IMR-90 (cell line): ENCODE measurements around the gene MMP3. TPM values are rescaled to one million over a fixed set of nuclear protein-coding genes. Genes with fewer than 3 reads are reported as not detected.

Experiments used
- ATAC-seq: fragments of 200-7000 bp; cut with Tn5 transposase; 2 replicates; pipeline ENCODE4 v1.9.1; 2020; ENCODE audit warnings: low read depth, mild to moderate bottlenecking, moderate library complexity
- BruUV-seq: library from RNA; stranded (reverse); fragments of 400-500 nt; replicated peaks from 2 replicates; lab custom pipeline; 2021; lab: Mats Ljungman, UMichigan
- CTCF ChIA-PET: fragments of 300-600 bp; formaldehyde crosslinking; extraction: SDS; loops from one replicate; lab custom pipeline; 2021; ENCODE audit warnings: antibody characterized with exemption; lab: Yijun Ruan, JAX
- POLR2A ChIA-PET: fragments of 300-600 bp; sonication (Branson Sonifier 250); formaldehyde crosslinking; loops from one replicate; lab custom pipeline; 2022; ENCODE audit warnings: antibody characterized with exemption; ENCODE audit not compliant: unreplicated experiment; lab: Charles Lee
- DNase-seq: peaks from one replicate; pipeline ENCODE4 v3.0.0; 2013
- H2AFZ ChIP-seq: replicated peaks from 2 replicates; pipeline ENCODE3; 2013; ENCODE audit warnings: low read length, mild to moderate bottlenecking; ENCODE audit not compliant: poor library complexity
- H2AK5ac ChIP-seq: 2 replicates; pipeline ENCODE4 v1.6.1; 2013; ENCODE audit warnings: low read depth, low read length, inconsistent platforms
- H2AK9ac ChIP-seq: replicated peaks from 2 replicates; pipeline ENCODE3; 2013; ENCODE audit warnings: mild to moderate bottlenecking, low read depth, low read length, moderate library complexity; ENCODE audit not compliant: poor library complexity
- H2BK120ac ChIP-seq: 2 replicates; pipeline ENCODE4 v1.6.1; 2013; ENCODE audit warnings: low read depth, low read length, inconsistent platforms
- H2BK15ac ChIP-seq: 3 replicates; pipeline ENCODE4 v1.6.1; 2013; ENCODE audit warnings: low read depth, low read length, inconsistent platforms
- H2BK20ac ChIP-seq: 2 replicates; pipeline ENCODE4 v1.6.1; 2013; ENCODE audit warnings: low read depth, mild to moderate bottlenecking, inconsistent platforms, low read length, moderate library complexity
- H2BK5ac ChIP-seq: 2 replicates; pipeline ENCODE4 v1.6.1; 2013; ENCODE audit warnings: mild to moderate bottlenecking, low read depth, low read length, inconsistent platforms; ENCODE audit not compliant: poor library complexity, severe bottlenecking
- H3K14ac ChIP-seq: replicated peaks from 2 replicates; pipeline ENCODE4 v1.6.1; 2013; ENCODE audit warnings: low read depth, low read length, inconsistent platforms
- H3K18ac ChIP-seq: 2 replicates; pipeline ENCODE4 v1.6.1; 2013; ENCODE audit warnings: low read depth, low read length, control low read depth
- H3K23ac ChIP-seq: 2 replicates; pipeline ENCODE4 v1.6.1; 2013; ENCODE audit warnings: low read depth, low read length, inconsistent platforms
- H3K27ac ChIP-seq: 2 replicates; pipeline ENCODE4 v1.5.1; 2013; ENCODE audit warnings: mild to moderate bottlenecking, control low read depth, low read length; ENCODE audit not compliant: insufficient read depth
- H3K27me3 ChIP-seq: 2 replicates; pipeline ENCODE4 v1.6.1; 2013; ENCODE audit warnings: low read length; ENCODE audit not compliant: control insufficient read depth, insufficient read depth
- H3K36me3 ChIP-seq: 2 replicates; pipeline ENCODE4 v1.6.1; 2013; ENCODE audit warnings: low read length, mixed read lengths; ENCODE audit not compliant: control insufficient read depth, insufficient read depth
- H3K4ac ChIP-seq: 2 replicates; pipeline ENCODE4 v1.6.1; 2013; ENCODE audit warnings: low read depth, low read length, inconsistent platforms
- H3K4me1 ChIP-seq: 2 replicates; pipeline ENCODE4 v1.6.1; 2013; ENCODE audit warnings: low read length, mixed read lengths; ENCODE audit not compliant: control insufficient read depth, insufficient read depth
- H3K4me2 ChIP-seq: 2 replicates; pipeline ENCODE4 v1.6.1; 2013; ENCODE audit warnings: low read depth, mild to moderate bottlenecking, control low read depth, low read length, moderate library complexity
- H3K4me3 ChIP-seq: 2 replicates; pipeline ENCODE4 v1.5.1; 2013; ENCODE audit warnings: low read depth, mild to moderate bottlenecking, control low read depth, low read length, moderate library complexity; ENCODE audit not compliant: insufficient read depth
- H3K56ac ChIP-seq: 2 replicates; pipeline ENCODE4 v1.6.1; 2013; ENCODE audit warnings: low read length, inconsistent platforms; ENCODE audit not compliant: insufficient read depth; ENCODE audit errors: extremely low read depth
- H3K79me1 ChIP-seq, 2 experiments: 2 replicates each; pipeline ENCODE4 v1.6.1; 2013; ENCODE audit warnings: low read length in 2 of 2, inconsistent platforms in 1 of 2, low read depth in 1 of 2
- H3K9ac ChIP-seq: 2 replicates; pipeline ENCODE4 v1.6.1; 2013; ENCODE audit warnings: low read depth, low read length, control low read depth
- H3K9me1 ChIP-seq: 2 replicates; pipeline ENCODE4 v1.6.1; 2013; ENCODE audit warnings: low read length, inconsistent platforms; ENCODE audit not compliant: insufficient read depth
- H3K9me3 ChIP-seq: 2 replicates; pipeline ENCODE4 v1.6.1; 2013; ENCODE audit warnings: low read length; ENCODE audit not compliant: control insufficient read depth, insufficient read depth
- H4K20me1 ChIP-seq: 2 replicates; pipeline ENCODE4 v1.6.1; 2013; ENCODE audit warnings: low read length, inconsistent platforms; ENCODE audit not compliant: insufficient read depth
- H4K5ac ChIP-seq: 2 replicates; pipeline ENCODE4 v1.6.1; 2013; ENCODE audit warnings: mild to moderate bottlenecking, low read depth, low read length, control low read depth
- H4K8ac ChIP-seq, 2 experiments: 2 replicates each; pipeline ENCODE4 v1.6.1; 2013; ENCODE audit warnings: low read depth in 2 of 2, low read length in 2 of 2, control low read depth in 1 of 2, inconsistent platforms in 1 of 2
- H4K91ac ChIP-seq: 2 replicates; pipeline ENCODE4 v1.6.1; 2013; ENCODE audit warnings: low read depth, low read length, inconsistent platforms; ENCODE audit not compliant: insufficient read depth
- BHLHE40 ChIP-seq: fragments of 150-350 bp; IDR thresholded peaks from 2 replicates; pipeline ENCODE4 v1.6.1; 2016; ENCODE audit warnings: mild to moderate bottlenecking, low read depth, low read length
- CEBPB ChIP-seq: IDR thresholded peaks from 2 replicates; pipeline ENCODE4 v1.6.1; 2012; ENCODE audit warnings: low read depth, low read length, improper control_type of control experiment
- CHD1 ChIP-seq: IDR thresholded peaks from 2 replicates; pipeline ENCODE4 v1.6.1; 2012; ENCODE audit warnings: low read depth, low read length, improper control_type of control experiment
- CTCF ChIP-seq: conservative IDR thresholded peaks from 2 replicates; pipeline ENCODE4 v1.5.1; 2012; ENCODE audit warnings: mild to moderate bottlenecking, low read depth, low read length, improper control_type of control experiment
- FOS ChIP-seq: fragments of 150-350 bp; IDR thresholded peaks from 2 replicates; pipeline ENCODE4 v1.6.1; 2016; ENCODE audit warnings: low read depth, low read length
- MAFK ChIP-seq: IDR thresholded peaks from 2 replicates; pipeline ENCODE4 v1.6.1; 2012; ENCODE audit warnings: low read depth, low read length, improper control_type of control experiment
- MAZ ChIP-seq: IDR thresholded peaks from 2 replicates; pipeline ENCODE4 v1.6.1; 2012; ENCODE audit warnings: low read depth, mild to moderate bottlenecking, low read length, improper control_type of control experiment, moderate library complexity, borderline replicate concordance
- MXI1 ChIP-seq: IDR thresholded peaks from 2 replicates; pipeline ENCODE4 v1.6.1; 2012; ENCODE audit warnings: low read depth, mild to moderate bottlenecking, low read length, moderate library complexity, borderline replicate concordance
- NFE2L2 ChIP-seq: fragments of 150-350 bp; IDR thresholded peaks from 2 replicates; pipeline ENCODE4 v1.6.1; 2016; ENCODE audit warnings: low read depth, mild to moderate bottlenecking, low read length
- POLR2A ChIP-seq: IDR thresholded peaks from 2 replicates; pipeline ENCODE4 v1.6.1; 2012; ENCODE audit warnings: mild to moderate bottlenecking, low read depth, low read length
- RAD21 ChIP-seq: IDR thresholded peaks from 2 replicates; pipeline ENCODE4 v1.6.1; 2012; ENCODE audit warnings: low read length, improper control_type of control experiment
- RCOR1 ChIP-seq: IDR thresholded peaks from 2 replicates; pipeline ENCODE4 v1.6.1; 2012; ENCODE audit warnings: mild to moderate bottlenecking, low read length, improper control_type of control experiment; ENCODE audit not compliant: insufficient replicate concordance
- RFX5 ChIP-seq: IDR thresholded peaks from 2 replicates; pipeline ENCODE4 v1.8.0; 2012; ENCODE audit warnings: low read depth, mild to moderate bottlenecking, low read length, moderate library complexity
- SMC3 ChIP-seq: fragments of 150-350 bp; IDR thresholded peaks from 2 replicates; pipeline ENCODE4 v1.6.1; 2016; ENCODE audit warnings: low read depth, mild to moderate bottlenecking, antibody characterized with exemption, low read length, moderate library complexity
- USF2 ChIP-seq: fragments of 150-350 bp; IDR thresholded peaks from 2 replicates; pipeline ENCODE4 v1.6.1; 2017; ENCODE audit warnings: mild to moderate bottlenecking, antibody characterized with exemption, low read length, low read depth
- WGBS, 2 experiments: methylation state at CpG; one replicate each; pipeline versions ENCODE4 v1.1.5 to v1.1.7; 2013; ENCODE audit warnings: missing lambda C conversion rate in 2 of 2; ENCODE audit not compliant: insufficient read length in 1 of 2; ENCODE audit errors: extremely low coverage in 2 of 2; 5-methylcytosine and 5-hydroxymethylcytosine counted together
- dilution Hi-C: fragments of 300-500 bp; cut with HindIII; formaldehyde crosslinking; loops from one replicate; pipeline ENCODE4 v1.14.3; 2018; ENCODE audit warnings: low sequenced_read_pairs; ENCODE audit not compliant: unreplicated experiment
- in situ Hi-C: fragments of 300-500 bp; cut with MboI; formaldehyde crosslinking; loops from 3 replicates; pipeline ENCODE4 v1.14.3; 2019; ENCODE audit warnings: low sequenced_read_pairs, inconsistent platforms, mixed read lengths
- intact Hi-C: fragments of 100-400 bp; cut with micrococcal nuclease; formaldehyde crosslinking; loops from 2 replicates; pipeline ENCODE4 v1.10.0; 2022
- polyA plus RNA-seq, 3 experiments: library from polyadenylated mRNA; depleted of rRNA; stranded (reverse); fragments of >200 nt; gene quantifications; 2 replicates each; pipeline ENCODE4 v1.2.3, GENCODE V29; 2012; ENCODE audit warnings: low replicate concordance in 1 of 3
- total RNA-seq: library from RNA; depleted of rRNA; stranded (reverse); fragments of >200 nt; gene quantifications from 2 replicates; pipeline ENCODE4 v1.2.3, GENCODE V29; 2012
- TF ChIP-seq, protein P1 (sequence below): fragments of 150-350 bp; IDR thresholded peaks from 2 replicates; pipeline ENCODE4 v1.6.1; 2016; ENCODE audit warnings: low read depth, mild to moderate bottlenecking, low read length, moderate library complexity, borderline replicate concordance

The MMP3 gene
- total and polyA plus RNA-seq, 2 of the 4 experiments (the other 2 are of a cell fraction), result under 0.01 to 0.39 TPM

GRCh38 chr11:102819491-102819890 is 23.9 kb downstream of the MMP3 start:
- Histone ChIP-seq H3K18ac (no peak overlapping the region), H4K5ac (no peak overlapping the region), H3K9me3 (no peaks in the 10 kb centered on the region), H2BK5ac (no peak overlapping the region), H3K23ac (no peak overlapping the region), H3K4ac (no peak overlapping the region), H3K14ac (no peak overlapping the region), H3K27ac (no peak overlapping the region), H4K8ac (no peak overlapping the region), H3K9ac (no peak overlapping the region), H4K91ac (no peak overlapping the region), H3K4me2 (no peak overlapping the region), H3K4me1 (no peaks in the 10 kb centered on the region), H3K9me1 (no peaks in the 10 kb centered on the region), H2AFZ (no peak overlapping the region), H2AK5ac (no peak overlapping the region), H3K56ac (no peak overlapping the region), H2BK20ac (no peak overlapping the region), H2BK120ac (no peak overlapping the region), H3K36me3 (no peaks in the 10 kb centered on the region), H3K4me3 (no peak overlapping the region), H2AK9ac (no peak overlapping the region), H3K27me3 (peaks cover 24% of the 10 kb centered on the region), H4K20me1 (no peaks in the 10 kb centered on the region), H2BK15ac (no peak overlapping the region), H3K79me1 (no peaks in the 10 kb centered on the region)
- CTCF ChIA-PET, result no interaction called here
- no TSS peak for BruUV-seq
- dilution Hi-C loops, result no loop called here
- POLR2A ChIA-PET, result no interaction called here
- TF ChIP-seq RCOR1 (no peak), RFX5 (no peak), POLR2A (no peak), MAZ (no peak), FOS (no peak), MXI1 (no peak), BHLHE40 (no peak), CEBPB (no peak), RAD21 (no peak), CHD1 (no peak), CTCF (no peak), USF2 (no peak), MAFK (no peak), SMC3 (no peak), NFE2L2 (no peak)
- TF ChIP-seq, protein P1, sequence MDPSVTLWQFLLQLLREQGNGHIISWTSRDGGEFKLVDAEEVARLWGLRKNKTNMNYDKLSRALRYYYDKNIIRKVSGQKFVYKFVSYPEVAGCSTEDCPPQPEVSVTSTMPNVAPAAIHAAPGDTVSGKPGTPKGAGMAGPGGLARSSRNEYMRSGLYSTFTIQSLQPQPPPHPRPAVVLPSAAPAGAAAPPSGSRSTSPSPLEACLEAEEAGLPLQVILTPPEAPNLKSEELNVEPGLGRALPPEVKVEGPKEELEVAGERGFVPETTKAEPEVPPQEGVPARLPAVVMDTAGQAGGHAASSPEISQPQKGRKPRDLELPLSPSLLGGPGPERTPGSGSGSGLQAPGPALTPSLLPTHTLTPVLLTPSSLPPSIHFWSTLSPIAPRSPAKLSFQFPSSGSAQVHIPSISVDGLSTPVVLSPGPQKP, result no peak
- intact Hi-C loops, result no loop called here
- no peak for DNase-seq
- ATAC-seq, result no peak
- 76% methylated on average over 3 of the region's 6 CpGs; no CpG with 5 or more reads in 1 of the 2 experiments for WGBS, 2 experiments
- in situ Hi-C loops, result loop anchor here (10.0 kb wide), 1 partner anchor 235 kb away; no protein-coding TSS in a partner anchor
